OCI-LY7 (cell line): ENCODE results near the gene ZBTB16. TPM values are rescaled to one million over a fixed set of nuclear protein-coding genes. Genes with fewer than 3 reads are reported as not detected.

ENCODE experiments used
- BruUV-seq: library from RNA; stranded (reverse); fragments of 400-500 nt; replicated peaks from 2 replicates; lab custom pipeline; 2021; lab: Mats Ljungman, UMichigan
- CTCF ChIA-PET: fragments of 300-600 bp; sonication (Branson Sonifier 250); formaldehyde crosslinking; loops from one replicate; lab custom pipeline; 2022; ENCODE audit warnings: antibody characterized with exemption; ENCODE audit not compliant: unreplicated experiment; lab: Charles Lee
- POLR2A ChIA-PET: fragments of 300-600 bp; sonication (Branson Sonifier 250); formaldehyde crosslinking; loops from one replicate; lab custom pipeline; 2022; ENCODE audit warnings: antibody characterized with exemption; lab: Charles Lee
- DNase-seq: peaks from one replicate; pipeline ENCODE4 v3.0.0-alpha.2; 2015; ENCODE audit warnings: low spot score
- H2AFZ ChIP-seq: fragments of 200-600 bp; sonication (generic), shearing (Covaris generic); 2 replicates; pipeline ENCODE4 v1.6.1; 2014; ENCODE audit warnings: mild to moderate bottlenecking, antibody characterized with exemption, low read length, moderate library complexity
- H3K27ac ChIP-seq: fragments of 200-600 bp; sonication (generic); 2 replicates; pipeline ENCODE4 v1.5.1; 2014; ENCODE audit warnings: mixed run types, low read depth, mild to moderate bottlenecking, moderate library complexity, low read length, inconsistent platforms; ENCODE audit not compliant: poor library complexity, severe bottlenecking
- H3K36me3 ChIP-seq: fragments of 200-600 bp; sonication (generic); 2 replicates; pipeline ENCODE4 v1.6.1; 2014; ENCODE audit warnings: mild to moderate bottlenecking, antibody characterized with exemption, low read length, moderate library complexity, mixed read lengths; ENCODE audit not compliant: insufficient read depth
- H3K4me1 ChIP-seq: fragments of 200-600 bp; sonication (generic); 2 replicates; pipeline ENCODE4 v1.5.1; 2014; ENCODE audit warnings: mild to moderate bottlenecking, low read length; ENCODE audit not compliant: insufficient read depth, poor library complexity, severe bottlenecking
- H3K4me2 ChIP-seq: fragments of 200-600 bp; sonication (generic); 2 replicates; pipeline ENCODE4 v1.6.1; 2014; ENCODE audit warnings: mild to moderate bottlenecking, low read length
- H3K4me3 ChIP-seq: fragments of 200-600 bp; sonication (generic); 2 replicates; pipeline ENCODE4 v1.5.1; 2014; ENCODE audit warnings: mild to moderate bottlenecking, low read depth, low read length; ENCODE audit not compliant: poor library complexity, severe bottlenecking
- H3K79me2 ChIP-seq: fragments of 200-600 bp; sonication (generic); 2 replicates; pipeline ENCODE4 v1.6.1; 2016; ENCODE audit warnings: low read depth, mild to moderate bottlenecking, low read length, moderate library complexity, mixed read lengths; ENCODE audit not compliant: insufficient read depth
- H3K9me2 ChIP-seq: fragments of 200-600 bp; sonication (generic); 2 replicates; pipeline ENCODE4 v1.6.1; 2016; ENCODE audit warnings: mild to moderate bottlenecking, low read length, mixed read lengths; ENCODE audit not compliant: insufficient read depth
- H3K9me3 ChIP-seq: fragments of 200-600 bp; sonication (generic); 2 replicates; pipeline ENCODE4 v1.6.1; 2014; ENCODE audit warnings: mild to moderate bottlenecking, mixed run types, low read length, mixed read lengths
- H4K20me1 ChIP-seq: fragments of 200-600 bp; sonication (generic); 2 replicates; pipeline ENCODE4 v1.6.1; 2014; ENCODE audit warnings: mild to moderate bottlenecking, antibody characterized with exemption, low read length, moderate library complexity, mixed read lengths; ENCODE audit not compliant: insufficient read depth
- EZH2phosphoT487 ChIP-seq: fragments of 200-600 bp; sonication (generic); IDR thresholded peaks from 2 replicates; pipeline ENCODE4 v1.6.1; 2018; ENCODE audit warnings: low read depth, borderline replicate concordance, mild to moderate bottlenecking, mixed run types, antibody characterized with exemption, low read length, moderate library complexity, mixed read lengths
- intact Hi-C: fragments of 100-400 bp; cut with micrococcal nuclease; formaldehyde crosslinking; loops from one replicate; pipeline ENCODE4 v1.10.0; 2022; ENCODE audit not compliant: unreplicated experiment
- total RNA-seq, 2 experiments: library from RNA; depleted of rRNA in 1 of 2; stranded (reverse); fragments of >200 nt in 1 of 2; shearing (Covaris generic) in 1 of 2; gene quantifications; 2 replicates each; pipeline ENCODE4 v1.2.3, GENCODE V29; 2014 to 2022
- TF ChIP-seq, protein P1 (sequence below): fragments of 200-600 bp; sonication (generic); conservative IDR thresholded peaks from 2 replicates; pipeline ENCODE4 v1.5.1; 2014; ENCODE audit warnings: mild to moderate bottlenecking, antibody characterized with exemption, low read length, moderate library complexity, mixed read lengths

ZBTB16 gene
- total RNA-seq, 2 experiments from 2014 or later, result not detected

DNA sequence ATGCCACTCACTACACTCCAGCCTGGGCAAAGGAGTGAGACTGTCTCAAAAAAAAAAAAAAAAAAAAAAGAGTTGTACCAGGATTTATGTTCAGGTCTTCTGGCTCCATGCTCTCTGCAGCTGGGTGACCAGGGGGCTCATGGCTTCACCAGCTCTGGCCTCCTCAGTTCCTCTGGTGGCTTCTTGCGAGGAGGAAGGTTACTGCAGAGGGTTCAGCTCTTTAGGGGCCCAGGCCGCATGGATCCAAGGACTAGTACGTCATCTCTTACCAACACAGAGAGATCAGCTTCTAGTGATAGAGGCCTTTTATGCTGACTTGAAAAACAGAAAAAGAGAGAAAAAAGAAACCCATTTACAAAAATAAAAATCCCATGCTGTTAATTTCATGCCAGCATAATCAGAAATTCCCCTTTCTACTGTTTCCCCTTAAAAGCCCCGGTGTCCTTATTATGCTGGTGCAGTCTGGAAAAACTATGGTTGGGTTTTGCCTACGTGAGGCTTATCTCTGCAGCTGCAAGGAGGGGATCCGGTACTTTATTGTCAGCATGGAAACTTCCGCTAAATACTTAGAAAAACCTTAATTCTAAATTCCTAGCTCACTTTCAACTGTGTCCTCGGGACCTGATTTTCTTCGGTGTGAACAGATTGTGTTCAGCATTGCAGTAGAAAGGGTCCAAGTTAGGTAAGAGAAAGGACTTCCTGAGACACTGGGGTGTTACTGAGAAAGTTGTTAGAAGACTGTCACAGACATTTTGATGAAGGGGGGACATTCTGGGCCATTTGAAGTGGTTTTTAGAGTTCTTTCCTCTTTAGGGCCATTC lies 13.7 kb downstream of the ZBTB16 start:
- no TSS peak for BruUV-seq

DNA sequence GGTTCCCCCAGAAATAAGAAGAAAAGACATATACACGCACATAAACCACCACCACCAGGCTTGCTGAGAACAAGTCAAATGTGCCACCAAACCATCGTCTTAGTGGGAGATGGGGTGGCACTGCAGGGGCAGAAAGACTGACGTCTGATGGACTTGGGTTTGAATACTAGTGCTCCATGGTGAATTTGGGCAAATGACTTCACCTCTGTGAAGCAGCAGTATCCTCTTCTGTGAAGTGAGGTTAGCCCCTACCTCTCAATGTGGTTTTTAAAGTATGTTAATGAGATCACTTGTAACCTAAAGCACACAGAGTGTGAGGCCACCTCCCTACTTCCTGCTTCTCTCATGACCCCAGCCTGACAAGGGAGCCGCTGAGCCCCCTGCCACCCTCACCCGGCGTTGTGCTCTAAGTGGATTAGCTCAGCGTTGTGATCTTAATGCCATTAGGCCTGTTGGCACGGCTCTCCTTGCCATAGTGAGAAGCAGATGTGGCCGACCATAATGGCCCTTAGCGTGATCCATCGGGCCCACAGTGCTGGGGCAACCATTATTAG lies 14.4 kb downstream of the ZBTB16 start:
- H3K27ac ChIP-seq, result no peak overlapping the region
- no peaks in the 10 kb centered on the region for H3K79me2 ChIP-seq
- no peaks in the 10 kb centered on the region for H3K9me2 ChIP-seq
- H3K36me3 ChIP-seq, result no peaks in the 10 kb centered on the region
- no TSS peak for BruUV-seq
- TF ChIP-seq, protein P1, sequence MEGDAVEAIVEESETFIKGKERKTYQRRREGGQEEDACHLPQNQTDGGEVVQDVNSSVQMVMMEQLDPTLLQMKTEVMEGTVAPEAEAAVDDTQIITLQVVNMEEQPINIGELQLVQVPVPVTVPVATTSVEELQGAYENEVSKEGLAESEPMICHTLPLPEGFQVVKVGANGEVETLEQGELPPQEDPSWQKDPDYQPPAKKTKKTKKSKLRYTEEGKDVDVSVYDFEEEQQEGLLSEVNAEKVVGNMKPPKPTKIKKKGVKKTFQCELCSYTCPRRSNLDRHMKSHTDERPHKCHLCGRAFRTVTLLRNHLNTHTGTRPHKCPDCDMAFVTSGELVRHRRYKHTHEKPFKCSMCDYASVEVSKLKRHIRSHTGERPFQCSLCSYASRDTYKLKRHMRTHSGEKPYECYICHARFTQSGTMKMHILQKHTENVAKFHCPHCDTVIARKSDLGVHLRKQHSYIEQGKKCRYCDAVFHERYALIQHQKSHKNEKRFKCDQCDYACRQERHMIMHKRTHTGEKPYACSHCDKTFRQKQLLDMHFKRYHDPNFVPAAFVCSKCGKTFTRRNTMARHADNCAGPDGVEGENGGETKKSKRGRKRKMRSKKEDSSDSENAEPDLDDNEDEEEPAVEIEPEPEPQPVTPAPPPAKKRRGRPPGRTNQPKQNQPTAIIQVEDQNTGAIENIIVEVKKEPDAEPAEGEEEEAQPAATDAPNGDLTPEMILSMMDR, result no peak
- TF ChIP-seq EZH2phosphoT487, result no peak
- ChIA-PET CTCF (no interaction called here), POLR2A (no interaction called here)
- no peak for DNase-seq
- intact Hi-C loops, result no loop called here
- peaks cover 14% of the 10 kb centered on the region for H3K4me1 ChIP-seq
- no peaks in the 10 kb centered on the region for H3K9me3 ChIP-seq
- H2AFZ ChIP-seq, result no peak overlapping the region
- H3K4me3 ChIP-seq, result no peak overlapping the region
- H3K4me2 ChIP-seq, result no peak overlapping the region
- H4K20me1 ChIP-seq, result no peaks in the 10 kb centered on the region

More for the DNA sequence above, 13.7 kb downstream of the ZBTB16 start:
- intact Hi-C loops, result no loop called here
- no peak for DNase-seq
- Histone ChIP-seq H4K20me1 (no peaks in the 10 kb centered on the region), H2AFZ (no peak overlapping the region), H3K4me2 (no peak overlapping the region), H3K4me3 (no peak overlapping the region), H3K9me2 (no peaks in the 10 kb centered on the region), H3K36me3 (no peaks in the 10 kb centered on the region), H3K4me1 (peaks cover 14% of the 10 kb centered on the region), H3K9me3 (no peaks in the 10 kb centered on the region), H3K27ac (no peak overlapping the region), H3K79me2 (no peaks in the 10 kb centered on the region)
- ChIA-PET CTCF (no interaction called here), POLR2A (interaction anchor here (0.6 kb wide), 1 partner anchor 1166 kb away, joined by 4 read pairs; no protein-coding TSS in a partner anchor)
- TF ChIP-seq, protein P1, result no peak
- TF ChIP-seq EZH2phosphoT487, result no peak
